NCI-H345 treated with DMSO at 0.1 percent for 48 hours (cell line): ENCODE results near the gene HECW1.
"Not testable (repeated sequence)": the region's sequence is repeated elsewhere in the genome, so short reads cannot be mapped to it uniquely, and the experiment has no call there.

Experiments
- DNase-seq: peaks from one replicate; lab custom pipeline; 2025; ENCODE audit not compliant: unreplicated experiment; lab: John Stamatoyannopoulos, UW

HECW1 gene

GRCh38 chr7:43560742-43561330, 448.4 kb downstream of the HECW1 start:
- no peak for DNase-seq

- DNase-seq: no peak
Measured at GRCh38 chr7:43562383-43562782, 449.9 kb downstream of the HECW1 start.

- no peak for DNase-seq
Measured at GRCh38 chr7:43565786-43566185, 453.3 kb downstream of the HECW1 start.

GRCh38 chr7:43568529-43568928, 456.1 kb downstream of the HECW1 start:
- DNase-seq: no peak

GRCh38 chr7:43569424-43569823, 457.0 kb downstream of the HECW1 start:
- DNase-seq: no peak

GRCh38 chr7:43570688-43571365, 458.4 kb downstream of the HECW1 start:
- DNase-seq: no peak

GRCh38 chr7:43572516-43573049, 460.1 kb downstream of the HECW1 start:
- no peak for DNase-seq

- not testable (repeated sequence) for DNase-seq
Measured at GRCh38 chr7:43573832-43574231, 461.4 kb downstream of the HECW1 start.

- no peak for DNase-seq
Measured at GRCh38 chr7:43575506-43575905, 463.1 kb downstream of the HECW1 start.

GRCh38 chr7:43576241-43576640, 463.8 kb downstream of the HECW1 start:
- no peak for DNase-seq

- DNase-seq: no peak
Measured at GRCh38 chr7:43577485-43577951, 465.1 kb downstream of the HECW1 start.

- peak; percentile 91 for DNase-seq
Measured at GRCh38 chr7:43582503-43583423, 470.3 kb downstream of the HECW1 start, which contains the start of gene STK17A. Gene STK17A (plus strand): TSS chr7:43583108. CDS start chr7:43583244, 136 bp downstream.

GRCh38 chr7:43583424-43584194, 471.2 kb downstream of the HECW1 start:
- peak; percentile 28 for DNase-seq

GRCh38 chr7:43584195-43584586, 471.7 kb downstream of the HECW1 start:
- DNase-seq: no peak

- not testable (repeated sequence) for DNase-seq
Measured at GRCh38 chr7:43584733-43585132, 472.3 kb downstream of the HECW1 start.

- no peak for DNase-seq
Measured at GRCh38 chr7:43585562-43585961, 473.1 kb downstream of the HECW1 start.

GRCh38 chr7:43586251-43586900, 473.9 kb downstream of the HECW1 start:
- DNase-seq: no peak

- no peak for DNase-seq
Measured at GRCh38 chr7:43588477-43589132, 476.2 kb downstream of the HECW1 start.

- no peak for DNase-seq
Measured at GRCh38 chr7:43589133-43589478, 476.7 kb downstream of the HECW1 start.

- no peak for DNase-seq
Measured at GRCh38 chr7:43589728-43590127, 477.3 kb downstream of the HECW1 start.
